Peyer's patch (tissue), 4 donors: ENCODE data around the gene UGCG.

Source experiments
- POLR2A ChIP-seq, 2 donors: fragments of 450-650 bp; IDR thresholded peaks; one replicate each; pipeline ENCODE4 v1.5.1; 2017; ENCODE audit warnings: antibody characterized with exemption in 2 of 2, mild to moderate bottlenecking in 2 of 2, moderate library complexity in 2 of 2
- TF ChIP-seq, protein P1 (sequence below), 6 experiments: fragments of 450-650 bp in 4 of 6; fragments of 200-600 bp in 2 of 6; sonication (generic) in 1 of 6; IDR thresholded peaks; one replicate each; pipeline ENCODE4 v1.5.1; 2017 to 2019; ENCODE audit warnings: antibody characterized with exemption in 6 of 6, mild to moderate bottlenecking in 3 of 6, moderate library complexity in 1 of 6

DNA sequence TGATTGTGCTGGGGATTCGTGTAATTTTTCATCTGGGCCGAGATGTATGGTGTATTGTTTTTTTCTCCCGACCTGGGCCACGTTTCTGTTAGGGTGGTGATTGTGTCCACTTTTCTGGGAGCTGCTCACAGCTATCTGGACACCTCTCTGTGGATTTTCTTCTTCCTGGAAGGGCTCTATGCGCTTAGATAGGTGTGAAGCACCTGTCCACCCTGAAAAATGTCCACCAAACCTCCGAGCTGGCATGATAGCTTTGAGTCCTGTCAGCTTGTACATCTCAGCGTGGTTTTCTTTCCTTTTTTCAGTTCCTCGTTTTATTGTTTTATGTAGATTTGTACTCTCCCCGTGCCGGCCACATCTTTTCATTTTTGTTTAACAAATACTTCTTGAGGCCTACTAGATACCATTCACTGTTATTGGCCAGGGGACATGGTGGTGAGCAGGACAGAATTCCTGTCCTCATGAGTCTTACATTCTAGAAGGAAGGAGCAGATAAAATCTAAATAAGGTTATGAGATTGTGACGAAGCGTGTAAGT lies 1.1 kb downstream of the UGCG start:
- TF ChIP-seq, protein P1, sequence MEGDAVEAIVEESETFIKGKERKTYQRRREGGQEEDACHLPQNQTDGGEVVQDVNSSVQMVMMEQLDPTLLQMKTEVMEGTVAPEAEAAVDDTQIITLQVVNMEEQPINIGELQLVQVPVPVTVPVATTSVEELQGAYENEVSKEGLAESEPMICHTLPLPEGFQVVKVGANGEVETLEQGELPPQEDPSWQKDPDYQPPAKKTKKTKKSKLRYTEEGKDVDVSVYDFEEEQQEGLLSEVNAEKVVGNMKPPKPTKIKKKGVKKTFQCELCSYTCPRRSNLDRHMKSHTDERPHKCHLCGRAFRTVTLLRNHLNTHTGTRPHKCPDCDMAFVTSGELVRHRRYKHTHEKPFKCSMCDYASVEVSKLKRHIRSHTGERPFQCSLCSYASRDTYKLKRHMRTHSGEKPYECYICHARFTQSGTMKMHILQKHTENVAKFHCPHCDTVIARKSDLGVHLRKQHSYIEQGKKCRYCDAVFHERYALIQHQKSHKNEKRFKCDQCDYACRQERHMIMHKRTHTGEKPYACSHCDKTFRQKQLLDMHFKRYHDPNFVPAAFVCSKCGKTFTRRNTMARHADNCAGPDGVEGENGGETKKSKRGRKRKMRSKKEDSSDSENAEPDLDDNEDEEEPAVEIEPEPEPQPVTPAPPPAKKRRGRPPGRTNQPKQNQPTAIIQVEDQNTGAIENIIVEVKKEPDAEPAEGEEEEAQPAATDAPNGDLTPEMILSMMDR (IDR thresholded peaks at IDR 0.05) = no peak
- no peak for TF ChIP-seq POLR2A (IDR thresholded peaks at IDR 0.05)
